NCI-H187 treated with DMSO at 0.1 percent for 48 hours (cell line): ENCODE measurements around the gene SEMA6A.
"Not testable (repeated sequence)": the region's sequence is repeated elsewhere in the genome, so short reads cannot be mapped to it uniquely, and the experiment has no call there.

Source experiments
- DNase-seq: peaks from one replicate; lab custom pipeline; 2025; lab: John Stamatoyannopoulos, UW

The SEMA6A gene

DNA sequence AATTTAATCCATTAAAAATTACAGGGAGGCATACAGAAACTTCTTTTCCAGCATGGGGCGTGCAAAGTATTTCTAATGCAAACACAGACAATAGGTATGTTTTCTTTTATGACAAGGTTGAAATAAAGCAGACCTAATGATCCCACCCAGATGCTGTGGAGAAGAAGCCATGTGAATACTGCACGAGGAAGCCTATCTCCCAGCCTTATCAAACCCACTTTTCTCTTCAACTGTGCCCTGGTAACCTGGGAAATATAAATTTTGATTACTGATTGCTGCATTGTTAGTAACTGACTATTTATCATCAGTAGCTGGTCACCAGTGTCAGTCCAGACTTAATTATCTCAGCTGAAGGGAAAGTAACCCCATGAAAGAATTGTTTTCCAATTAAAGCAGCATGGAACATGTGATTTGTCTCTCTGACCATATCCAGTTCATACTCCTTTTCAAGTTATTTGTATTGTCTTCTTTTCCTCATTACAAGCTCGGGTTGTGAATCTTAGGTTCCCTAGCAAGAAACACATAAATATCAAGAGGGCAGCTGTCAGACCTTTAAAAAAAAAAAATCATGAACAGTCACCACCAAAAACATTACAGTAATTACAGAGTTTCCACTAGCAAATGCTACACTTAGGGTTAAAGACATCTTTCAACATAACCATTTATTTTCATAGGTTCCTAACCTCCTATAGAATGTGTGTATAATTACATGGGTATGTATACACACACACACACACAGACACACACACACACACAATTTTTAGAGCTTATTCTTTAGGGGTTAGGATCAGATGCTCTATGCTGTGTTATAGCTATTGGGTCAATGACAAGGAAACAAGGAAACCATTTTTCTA, 50.3 kb downstream of the SEMA6A start:
- no peak for DNase-seq

DNA sequence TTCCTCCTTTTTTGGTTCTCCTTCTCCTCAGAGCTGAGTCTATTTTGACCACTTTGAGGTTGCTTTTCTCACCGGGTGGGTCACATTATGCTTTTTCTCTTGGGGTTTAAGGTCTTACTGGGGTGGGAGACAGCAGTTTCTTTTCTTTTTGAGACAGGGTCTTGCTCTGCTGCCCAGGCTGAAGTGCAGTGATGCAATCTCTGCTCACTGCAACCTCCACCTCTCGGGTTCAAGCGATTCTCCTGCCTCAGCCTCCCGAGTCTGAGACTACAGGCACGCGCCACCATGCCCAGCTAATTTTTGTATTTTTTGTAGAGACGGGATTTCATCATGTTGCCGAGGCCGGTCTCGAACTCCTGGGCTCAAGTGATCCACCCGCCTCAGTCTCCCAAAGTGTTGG, 51.4 kb downstream of the SEMA6A start:
- DNase-seq = not testable (repeated sequence)

DNA sequence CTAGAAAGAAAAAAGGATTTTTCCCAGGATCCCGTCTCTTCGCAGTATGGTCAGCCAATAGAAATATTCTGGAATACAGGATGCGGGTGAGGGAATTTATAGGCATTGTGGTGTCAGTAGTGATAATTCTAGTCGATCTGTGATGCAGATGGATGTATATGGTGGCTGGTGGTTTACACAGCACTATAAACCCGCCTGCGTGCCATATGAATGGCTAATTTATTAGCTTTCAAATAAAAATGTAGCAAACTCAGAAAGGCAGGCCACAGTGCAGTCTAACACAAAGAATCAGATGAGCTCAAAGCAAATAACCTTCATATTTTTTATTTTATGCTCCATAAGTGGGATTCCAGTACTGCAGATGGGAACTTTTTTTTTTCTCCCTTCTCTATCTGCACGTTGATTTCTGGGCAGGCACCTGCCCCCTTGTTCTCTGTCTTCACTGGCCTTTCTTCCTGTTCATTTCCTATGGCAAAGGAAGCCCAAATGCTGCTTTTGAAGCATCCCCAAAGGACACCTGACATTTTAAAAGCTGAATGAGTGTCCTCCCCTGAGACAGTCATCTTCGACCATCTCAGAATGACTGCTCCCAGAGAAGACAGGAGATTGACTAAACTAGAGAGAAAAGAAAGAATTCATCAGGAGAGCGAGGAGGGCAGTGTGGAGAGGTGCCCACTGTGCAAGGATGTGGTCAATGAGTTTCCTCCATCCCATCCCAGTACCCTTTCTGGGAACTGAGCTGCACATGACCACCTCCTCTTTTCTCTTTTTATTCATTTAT, 52.1 kb downstream of the SEMA6A start:
- no peak for DNase-seq

DNA sequence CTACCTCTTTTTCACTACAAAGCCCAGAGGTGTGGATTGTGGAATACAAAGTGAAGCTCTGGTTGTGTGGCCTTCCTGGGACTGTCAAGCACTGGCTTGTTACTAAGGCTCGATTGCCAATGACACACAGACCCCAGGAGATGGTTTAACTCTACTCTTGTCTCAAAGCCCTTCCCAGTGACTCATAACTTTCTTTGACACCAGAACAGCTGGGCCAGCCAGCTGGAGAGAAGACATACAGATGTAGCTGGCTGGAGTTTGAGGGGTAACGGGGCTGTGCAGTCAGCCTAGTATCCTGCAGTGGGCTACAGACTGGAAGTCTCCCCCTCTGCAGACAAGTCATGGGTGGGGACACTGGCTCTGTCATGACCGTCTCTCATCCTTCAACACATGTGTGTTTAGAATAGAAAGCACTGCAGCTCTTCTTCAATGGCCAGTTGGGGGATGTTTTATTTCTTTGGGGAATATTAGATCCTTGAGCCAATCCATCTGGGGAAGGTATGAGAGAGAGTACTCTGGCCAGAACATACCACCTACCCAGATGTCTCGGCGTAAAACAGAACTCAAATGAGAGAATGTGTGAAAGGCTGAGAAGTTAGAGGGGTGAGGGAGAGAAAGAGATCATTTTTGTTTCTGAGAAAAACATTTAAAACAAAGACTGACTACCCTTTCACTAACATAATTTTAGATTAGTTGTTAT, 53.3 kb downstream of the SEMA6A start:
- no peak for DNase-seq

DNA sequence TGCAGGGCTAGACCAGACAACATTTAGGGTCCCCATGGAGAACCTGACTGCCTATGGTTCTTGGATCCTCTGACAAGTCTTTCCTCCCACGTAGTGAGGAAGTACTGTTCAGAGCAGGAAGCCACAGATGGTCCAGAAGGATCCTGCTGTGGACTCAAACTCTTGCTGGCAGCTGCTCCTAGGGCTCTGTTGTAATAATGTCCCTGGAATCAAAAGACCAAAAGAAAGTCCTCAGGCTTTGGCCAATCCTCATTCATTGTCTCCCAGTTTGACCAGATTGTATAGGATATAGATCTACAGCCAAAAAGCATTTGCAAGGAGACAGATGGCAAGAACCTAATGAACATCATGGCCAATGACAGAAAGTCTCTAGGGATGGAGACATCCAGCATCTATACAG, 53.9 kb downstream of the SEMA6A start:
- DNase-seq = no peak

DNA sequence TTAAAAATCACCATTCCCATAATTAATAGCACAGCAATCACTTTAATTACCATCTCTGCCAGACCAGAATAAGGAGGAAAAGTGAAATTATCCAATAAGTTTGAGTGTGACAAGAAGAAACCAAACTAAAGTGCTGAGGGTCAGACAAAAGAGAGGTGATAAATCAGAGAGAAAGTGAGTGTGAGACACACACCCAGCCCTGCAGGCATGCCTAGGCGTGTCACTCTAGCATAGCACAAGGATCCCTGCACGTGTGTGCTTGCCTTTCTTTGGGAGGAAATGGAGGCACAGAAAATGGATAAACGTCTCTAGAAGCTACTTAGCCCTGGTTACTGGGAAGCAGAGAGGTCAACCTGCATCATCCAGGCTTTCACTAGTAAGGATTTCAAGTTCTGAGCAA, 56.2 kb downstream of the SEMA6A start:
- no peak for DNase-seq

DNA sequence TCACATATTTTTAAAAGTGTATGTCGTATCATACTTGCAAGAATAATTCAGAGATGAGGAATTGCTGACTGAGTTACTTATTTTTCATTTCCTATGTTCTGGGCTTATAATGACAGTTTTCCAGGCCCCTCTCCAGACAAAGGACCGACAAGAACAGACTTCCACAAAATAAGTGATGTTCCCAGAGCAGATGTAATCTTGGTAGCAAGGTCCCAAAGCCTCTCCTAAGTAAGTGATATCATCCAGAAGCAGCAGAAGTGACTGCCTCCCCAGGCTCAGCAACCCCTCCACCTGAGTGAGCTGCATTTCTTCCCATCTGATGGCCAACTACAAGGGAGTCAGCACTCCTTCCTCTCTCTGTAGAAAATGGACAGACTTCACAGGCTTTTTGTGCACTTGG, 57.1 kb downstream of the SEMA6A start:
- no peak for DNase-seq

DNA sequence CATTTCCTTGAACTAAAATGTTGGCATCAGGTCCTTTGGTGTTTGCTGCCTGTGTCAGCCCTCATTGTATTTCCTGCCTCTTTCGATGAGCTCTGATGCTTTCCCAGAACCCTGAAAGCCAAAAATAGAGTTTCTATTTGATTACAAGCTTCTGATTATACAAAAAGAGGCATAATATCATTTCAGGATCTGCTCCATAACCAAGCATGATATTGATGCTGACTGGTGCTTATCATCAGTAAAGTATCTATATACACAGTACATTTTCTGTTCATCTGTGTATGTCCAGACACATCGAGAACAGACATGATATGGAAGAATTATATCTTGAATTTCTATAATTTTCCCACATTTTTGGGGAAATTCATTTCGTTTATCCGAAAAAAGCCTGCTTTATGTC, 58.6 kb downstream of the SEMA6A start:
- DNase-seq = no peak

DNA sequence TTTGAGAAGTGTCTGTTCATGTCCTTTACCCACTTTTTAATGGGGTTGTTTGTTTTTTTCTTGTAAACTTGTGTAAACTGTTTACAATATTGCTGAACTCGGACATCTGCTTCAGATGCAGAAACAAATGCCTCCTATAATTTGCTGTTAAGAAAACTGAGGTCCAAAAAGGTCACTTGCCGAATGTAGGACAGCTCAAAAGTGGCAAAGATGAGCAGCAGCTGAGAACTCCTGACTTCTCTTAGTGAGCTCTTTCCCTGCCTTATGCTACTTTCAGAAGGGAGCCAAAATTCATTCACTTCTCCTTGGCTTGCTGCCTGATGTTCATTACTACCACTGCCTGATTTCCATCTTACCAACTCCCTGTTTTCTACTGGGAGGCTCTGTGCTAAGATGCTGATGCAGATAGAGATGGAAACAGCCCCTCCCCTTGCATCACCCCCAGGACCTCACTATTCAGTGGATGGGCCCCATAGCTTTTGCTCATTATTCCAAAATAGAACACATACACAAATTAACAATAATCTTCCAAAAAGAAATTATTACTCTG, 60.1 kb downstream of the SEMA6A start:
- no peak for DNase-seq

DNA sequence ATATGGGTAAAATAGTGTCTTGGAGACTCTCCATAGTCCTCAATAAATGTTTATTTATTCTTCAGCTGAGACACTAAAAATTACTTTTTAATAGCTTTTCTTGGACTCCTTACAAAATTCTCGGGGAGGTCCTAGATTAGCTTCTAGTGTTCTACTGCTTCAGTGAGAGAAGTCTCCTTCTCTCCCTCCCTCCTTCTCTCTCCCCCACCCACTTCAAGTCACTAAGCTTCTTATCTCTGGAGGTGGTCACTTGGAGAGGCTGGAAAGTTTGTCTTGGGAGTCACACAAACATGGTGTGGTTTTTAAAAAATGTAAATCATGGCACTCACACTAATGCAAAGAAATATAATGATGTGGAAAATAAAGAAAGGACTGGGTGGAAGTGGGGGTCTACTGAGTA, 64.1 kb downstream of the SEMA6A start:
- no peak for DNase-seq

DNA sequence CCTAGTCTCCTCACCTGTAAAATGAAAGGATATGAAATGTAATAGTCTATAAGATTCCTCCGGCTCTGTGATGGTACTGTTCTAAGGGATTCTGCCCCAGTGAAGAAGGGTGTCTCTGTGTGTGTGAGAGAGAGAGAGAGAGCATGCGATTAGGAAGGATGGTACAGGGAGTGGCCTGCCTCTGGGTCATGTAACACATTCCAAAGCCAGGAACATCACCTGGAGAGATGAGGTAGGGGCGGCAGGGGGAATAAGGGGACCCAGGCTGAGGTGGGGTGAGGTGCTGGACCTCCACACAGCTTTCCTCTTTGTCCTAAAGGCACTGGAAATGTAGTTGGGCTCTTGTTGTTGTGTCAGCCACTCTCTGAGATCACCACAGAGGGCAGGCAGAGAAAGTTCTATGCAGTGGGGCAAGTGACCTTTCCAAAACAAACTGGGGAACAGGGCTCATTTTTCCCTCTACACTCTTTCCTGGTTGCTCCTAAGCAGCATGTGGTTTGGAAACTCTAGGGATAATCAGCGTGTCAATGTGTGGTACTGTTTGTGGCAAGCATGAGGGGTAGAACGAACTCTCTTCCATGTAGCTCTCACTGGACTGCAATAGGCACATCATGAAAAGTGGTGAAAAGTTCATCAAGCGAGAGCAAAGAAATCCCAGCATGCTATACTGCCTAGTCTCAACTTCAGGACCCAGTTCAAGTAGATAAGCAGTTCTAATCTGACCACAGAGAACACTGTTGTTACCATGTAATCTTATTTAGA, 65.0 kb downstream of the SEMA6A start:
- no peak for DNase-seq

DNA sequence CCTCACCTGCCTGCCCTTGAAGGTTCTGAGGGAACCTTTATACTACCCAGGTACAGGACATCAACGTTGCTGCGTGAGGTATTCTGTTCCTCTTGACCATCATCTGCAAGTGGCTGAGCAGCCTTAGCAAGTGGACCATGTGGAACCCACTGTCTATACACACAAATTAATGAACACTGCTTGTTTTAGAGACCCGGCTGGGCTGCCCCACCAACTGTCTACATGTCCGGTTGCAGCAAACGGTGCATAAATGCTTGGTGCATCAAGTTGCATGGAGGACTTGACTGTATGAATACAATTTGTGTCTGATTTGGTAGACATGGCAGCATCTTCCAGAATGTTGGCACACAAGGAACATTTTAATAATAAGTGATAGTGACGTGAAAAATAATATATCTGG, 65.8 kb downstream of the SEMA6A start:
- DNase-seq = no peak

DNA sequence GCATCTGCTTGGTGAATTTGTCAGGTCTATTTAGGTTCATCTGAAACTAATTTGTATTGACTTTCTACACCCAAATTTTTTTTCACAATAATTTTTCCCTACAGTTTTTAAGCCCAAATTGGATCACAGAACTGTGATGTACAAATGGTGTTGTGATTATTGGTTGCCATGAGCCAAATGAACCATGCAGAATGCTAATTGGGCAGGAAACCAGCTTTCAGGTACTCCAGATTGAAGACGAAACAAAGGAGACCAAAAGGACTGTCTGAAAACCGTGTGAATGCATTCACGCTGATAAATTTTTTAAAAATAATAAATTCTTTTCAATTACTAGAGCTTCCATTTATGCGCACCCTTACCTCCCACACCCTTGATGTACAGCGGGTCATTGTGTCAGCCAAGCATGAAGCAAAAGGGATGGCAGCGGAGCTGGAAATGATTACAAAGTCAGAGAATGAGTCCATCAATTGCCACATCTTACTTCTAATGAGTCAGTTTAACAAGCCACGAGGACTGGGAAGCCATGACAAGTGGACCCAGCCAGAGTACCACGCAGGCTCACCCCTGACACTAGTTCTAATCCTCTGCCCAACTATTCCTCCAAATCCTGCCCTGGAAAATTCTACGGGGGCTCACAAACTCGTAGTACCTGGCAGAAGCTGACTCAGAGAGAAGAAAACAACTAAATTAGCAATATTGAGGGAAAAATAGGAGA, 66.5 kb downstream of the SEMA6A start:
- DNase-seq = no peak

DNA sequence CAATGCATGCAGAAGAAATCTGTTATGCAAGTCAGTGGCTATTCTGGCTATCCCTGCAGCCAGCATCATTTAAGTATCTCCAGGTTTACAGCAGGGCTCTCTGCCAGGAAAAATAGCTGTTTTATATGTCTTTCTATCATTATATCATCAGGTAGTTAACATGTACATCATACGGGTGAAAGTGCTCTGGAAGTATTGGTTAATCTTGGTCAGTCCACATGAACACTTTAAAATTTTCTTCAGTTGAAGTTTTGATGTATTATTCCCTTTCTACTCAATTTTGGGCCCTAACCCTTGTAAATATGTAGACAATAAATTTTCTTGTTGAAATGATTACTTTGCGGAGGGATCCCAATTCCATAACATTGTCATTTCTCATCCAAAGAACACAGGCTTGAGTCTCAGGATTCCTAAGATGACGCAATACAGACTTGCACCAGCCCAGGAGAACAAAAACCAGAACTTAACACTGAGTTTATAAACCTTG, 67.5 kb downstream of the SEMA6A start:
- no peak for DNase-seq

DNA sequence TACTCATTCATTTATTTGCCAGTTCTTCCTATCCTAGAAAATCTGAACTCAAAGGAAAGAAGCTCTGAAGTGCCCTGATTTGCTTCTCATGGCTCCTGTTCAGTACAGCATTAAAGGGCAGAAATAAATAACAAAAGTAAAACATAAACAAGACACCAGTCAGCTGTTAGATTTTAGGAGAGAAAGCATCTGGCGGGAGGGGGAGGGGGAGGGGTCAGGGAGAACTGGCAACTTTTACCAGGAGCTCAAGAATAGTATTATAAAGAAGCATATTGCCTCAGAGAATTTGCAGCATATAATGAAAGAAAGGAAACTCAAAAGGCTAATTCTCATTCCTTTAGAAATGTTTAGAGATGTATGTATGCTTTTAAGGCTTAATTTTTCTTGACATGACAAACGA, 68.1 kb downstream of the SEMA6A start:
- DNase-seq = no peak

DNA sequence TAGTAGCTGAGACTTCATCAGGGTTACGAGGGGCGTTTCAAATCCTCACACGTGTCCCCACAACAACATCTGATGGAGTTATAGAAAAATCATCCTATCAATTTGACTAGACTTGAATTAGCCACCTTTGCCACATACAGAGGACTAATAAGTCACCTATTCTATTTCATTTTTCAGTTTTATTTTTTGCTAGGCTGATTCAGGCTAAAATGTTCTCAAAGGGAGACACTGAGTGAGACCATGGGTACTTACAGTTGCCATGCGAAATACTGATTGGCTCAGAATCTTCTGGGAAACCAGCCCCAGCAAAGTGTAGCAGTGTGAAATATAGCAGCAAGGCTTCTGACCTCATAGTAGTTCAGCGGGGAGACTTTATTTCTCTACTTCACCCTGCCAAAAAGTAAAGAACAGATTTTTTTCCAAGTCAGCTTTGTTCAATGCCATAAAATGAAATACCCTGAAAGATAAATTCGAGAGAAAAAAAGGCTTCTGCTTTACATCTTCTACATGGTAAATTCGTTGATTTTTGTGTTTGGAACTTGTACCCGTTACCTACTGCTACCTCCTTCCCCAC, 69.9 kb downstream of the SEMA6A start:
- DNase-seq = no peak

DNA sequence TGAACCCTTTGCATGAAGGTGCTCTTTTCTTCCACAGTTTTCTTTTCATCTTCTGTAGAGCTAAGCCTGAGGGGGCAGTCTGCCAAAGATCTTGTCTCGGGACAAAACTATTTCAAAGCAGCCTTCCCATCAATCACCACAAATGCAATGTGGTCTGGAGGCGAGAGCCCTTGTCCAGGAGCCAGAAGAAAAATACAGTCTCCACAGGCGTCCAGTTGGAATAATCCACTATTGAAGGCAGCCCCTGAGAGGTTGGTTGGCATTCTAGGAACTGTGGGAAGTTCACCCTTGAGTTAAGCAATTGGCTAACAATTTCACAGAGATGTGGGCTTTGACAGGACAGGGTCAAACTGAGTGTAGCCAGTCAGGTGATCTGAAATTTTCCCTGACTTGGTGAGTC, 72.0 kb downstream of the SEMA6A start:
- no peak for DNase-seq

DNA sequence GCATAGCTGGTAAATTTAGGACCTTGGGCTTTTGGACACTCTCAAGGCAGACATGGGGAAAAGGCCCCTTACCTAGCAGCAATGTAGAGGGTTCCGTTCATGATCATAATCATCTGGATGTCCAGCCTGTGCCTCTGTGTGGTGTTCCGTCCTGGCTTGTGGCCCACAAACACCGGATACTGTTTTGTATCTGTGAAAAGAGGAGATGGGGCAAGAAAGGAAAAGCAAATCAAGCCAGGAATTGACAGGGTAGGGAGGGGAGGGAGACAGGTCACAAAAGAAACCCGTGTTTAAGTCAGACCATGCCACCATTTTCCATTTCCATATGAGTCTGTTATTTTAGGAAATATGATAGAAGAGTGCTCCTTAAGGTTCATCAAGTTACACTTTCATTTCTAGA, 72.5 kb downstream of the SEMA6A start:
- DNase-seq = no peak

DNA sequence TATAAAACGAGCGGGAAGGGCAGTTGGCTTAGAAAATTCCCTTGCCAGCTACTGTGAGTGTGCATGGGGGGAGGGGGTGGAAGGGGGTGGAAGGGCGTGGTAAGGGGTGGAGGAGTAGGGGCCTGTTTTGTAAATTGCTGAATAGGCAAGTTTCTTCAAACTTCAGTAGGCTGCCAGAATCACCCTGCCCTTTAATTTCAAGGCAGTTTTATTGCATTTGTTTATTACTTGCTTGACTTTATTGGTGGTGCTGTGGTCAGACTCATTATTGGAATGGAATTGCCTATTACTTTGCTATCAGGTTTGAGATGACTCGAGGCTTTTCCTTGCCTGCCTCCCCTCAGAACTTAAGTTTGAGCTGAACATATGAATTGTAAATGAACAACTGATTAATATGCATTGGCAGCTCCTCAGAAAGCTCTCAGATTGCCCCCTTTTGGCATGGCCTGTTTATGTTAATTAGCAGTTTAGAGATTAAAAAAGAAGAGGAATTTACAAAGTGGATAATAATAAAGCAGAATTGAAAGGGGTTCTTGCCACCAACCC, 76.0 kb downstream of the SEMA6A start:
- no peak for DNase-seq

DNA sequence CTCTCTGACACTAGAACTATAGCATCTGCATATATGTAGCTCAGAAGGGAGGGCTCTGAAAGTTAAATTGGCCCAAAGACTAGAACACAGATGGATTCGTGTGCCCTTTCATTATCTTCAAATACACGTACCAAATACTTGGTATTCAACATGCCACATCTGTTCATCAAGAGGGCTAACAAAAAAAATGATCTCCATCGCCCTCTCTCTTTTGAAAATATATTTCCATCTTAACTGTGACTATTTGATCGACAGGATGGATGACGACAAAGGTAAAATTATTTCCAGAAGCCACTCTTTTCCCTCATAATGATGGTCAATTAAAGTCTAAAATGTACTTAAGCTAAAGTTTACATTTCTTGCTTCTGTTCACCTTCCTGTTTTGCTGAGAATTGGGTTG, 77.0 kb downstream of the SEMA6A start:
- no peak for DNase-seq
